Measurements from ENCODE around the gene CDC6.

DNA sequence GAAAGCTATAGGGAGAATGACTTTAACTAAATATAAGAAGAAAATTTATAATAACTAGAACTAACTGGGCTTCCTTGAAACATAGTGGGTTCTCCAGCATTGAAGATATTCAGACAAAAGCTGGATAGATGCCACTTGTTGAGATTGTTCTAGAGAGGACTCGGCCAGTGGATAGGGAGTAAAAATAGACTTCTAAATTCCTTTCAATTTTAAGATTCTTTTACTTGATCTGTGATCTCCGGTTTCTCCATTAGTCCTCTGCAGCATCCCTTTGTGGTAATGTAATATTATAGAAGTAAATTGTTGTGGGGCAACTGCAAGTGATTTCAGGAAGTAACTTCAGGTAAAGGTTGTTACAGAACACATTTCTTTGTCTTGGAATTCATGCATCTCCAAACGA, 11.0 kb downstream of the CDC6 start:
- TF ChIP-seq GATA3 (IDR thresholded peaks at IDR 0.05; ENCODE audit: low read depth, low read length), result no peak
- TF ChIP-seq GATA2 (IDR thresholded peaks at IDR 0.05; ENCODE audit: low read depth, low read length), result no peak

All from SH-SY5Y (cell line).